Measurements from ENCODE around the gene CCDC87.
A peak's percentile ranks its signal among the peaks of the same experiment; 100 is the strongest.

Gene CCDC87

DNA sequence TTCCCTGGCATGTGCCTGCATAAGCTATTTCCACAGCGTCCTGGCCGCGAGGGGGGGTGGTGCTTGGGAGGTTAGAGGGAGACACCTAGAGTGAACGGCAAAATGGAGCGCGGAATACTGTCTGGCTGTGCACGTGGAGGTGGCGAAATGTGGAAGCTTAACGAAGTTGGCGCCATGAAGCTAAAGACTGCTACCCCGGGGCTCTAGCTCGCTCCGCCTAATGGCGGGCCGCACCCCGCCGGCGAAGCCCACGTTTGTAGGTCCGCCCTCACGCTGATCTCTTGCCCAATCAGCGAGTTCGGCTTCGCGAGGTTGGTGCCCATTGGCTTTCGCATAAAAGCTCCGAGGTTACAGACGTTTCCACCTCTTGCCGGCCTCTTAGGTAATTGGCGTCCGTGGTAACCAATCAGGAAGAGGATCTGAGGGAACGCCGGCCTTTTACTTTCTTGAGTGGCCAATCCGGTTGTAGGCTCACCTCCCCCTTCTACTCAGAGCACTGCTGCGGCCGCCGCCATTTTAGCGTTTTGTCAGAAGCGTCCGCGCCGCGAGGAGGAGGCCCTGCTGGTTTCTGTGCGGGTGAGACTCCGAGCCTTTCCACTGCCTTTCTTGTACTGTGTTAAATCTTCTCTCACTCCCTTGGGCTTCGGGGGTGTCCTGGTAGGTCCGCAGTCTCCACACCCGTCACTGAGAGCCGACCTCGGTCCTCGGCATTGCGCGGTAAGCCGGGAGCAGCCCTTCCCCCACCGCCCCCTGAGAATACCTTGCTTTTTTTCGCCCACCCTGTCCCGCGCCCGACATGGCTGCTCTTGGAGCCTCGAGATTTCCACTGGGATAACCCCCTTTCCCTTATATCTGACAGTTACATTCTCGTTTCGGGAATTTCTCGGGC, 45.6 kb upstream of the CCDC87 start, which contains the start of gene RBM4:
RBM4 (plus strand) TSS at position 527 of the 889 bp plus-strand sequence. CDS start 1,009 bp downstream, outside the sequence.
- TF ChIP-seq RAD21 (IDR thresholded peaks at IDR 0.05; ENCODE audit: low read depth), result no peak
- peak; percentile 79 for TF ChIP-seq TAF1 (IDR thresholded peaks at IDR 0.05; ENCODE audit: low read depth)
- TF ChIP-seq YY1 (IDR thresholded peaks at IDR 0.05; ENCODE audit: low read depth), result peak; percentile 91
- TF ChIP-seq, protein P1, sequence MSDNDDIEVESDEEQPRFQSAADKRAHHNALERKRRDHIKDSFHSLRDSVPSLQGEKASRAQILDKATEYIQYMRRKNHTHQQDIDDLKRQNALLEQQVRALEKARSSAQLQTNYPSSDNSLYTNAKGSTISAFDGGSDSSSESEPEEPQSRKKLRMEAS (IDR thresholded peaks at IDR 0.05), result peak; percentile 96

DNA sequence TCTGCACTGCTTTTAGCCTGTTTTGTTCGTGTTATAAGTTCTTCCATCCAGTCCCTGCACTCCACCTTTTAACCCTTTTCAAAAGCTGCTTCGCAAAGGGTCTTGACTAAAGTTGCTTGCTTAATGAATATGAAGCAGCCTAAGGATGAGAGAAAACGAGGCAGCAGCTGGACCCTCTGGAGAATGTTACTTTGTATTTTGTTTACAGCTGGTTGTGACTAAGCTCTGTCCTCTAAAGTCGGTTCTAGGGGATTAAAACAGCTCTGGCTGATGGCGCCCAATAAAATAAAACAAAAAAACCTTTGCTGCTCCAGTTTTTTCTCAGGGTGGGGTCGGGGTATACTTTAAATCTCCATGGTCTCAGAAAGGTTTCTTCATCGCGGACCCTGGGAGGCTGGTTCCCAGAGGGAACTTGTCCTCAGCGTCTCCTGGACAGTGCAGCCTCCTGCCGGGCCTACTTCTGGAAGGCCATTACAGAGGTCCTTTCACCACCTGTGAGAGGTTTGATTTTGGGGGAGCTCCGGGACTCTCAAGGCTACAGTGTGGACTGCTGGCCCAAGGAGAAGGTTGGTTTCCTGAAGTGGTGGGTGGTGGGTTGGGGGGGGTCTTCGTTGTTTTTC, 44.8 kb upstream of the CCDC87 start:
- 0 out of 2 replicates have a peak, but pooled peaks have one; percentile 3 for TF ChIP-seq TCF12 (IDR thresholded peaks at IDR 0.05; ENCODE audit: low read depth)
- TF ChIP-seq TAF1 (IDR thresholded peaks at IDR 0.05; ENCODE audit: low read depth), result no peak
- TF ChIP-seq FOXM1 (IDR thresholded peaks at IDR 0.05; ENCODE audit: borderline replicate concordance, low read depth), result no peak
- TF ChIP-seq ZBTB7A (IDR thresholded peaks at IDR 0.05; ENCODE audit: low read depth), result 0 out of 2 replicates have a peak, but pooled peaks have one; percentile 62

DNA sequence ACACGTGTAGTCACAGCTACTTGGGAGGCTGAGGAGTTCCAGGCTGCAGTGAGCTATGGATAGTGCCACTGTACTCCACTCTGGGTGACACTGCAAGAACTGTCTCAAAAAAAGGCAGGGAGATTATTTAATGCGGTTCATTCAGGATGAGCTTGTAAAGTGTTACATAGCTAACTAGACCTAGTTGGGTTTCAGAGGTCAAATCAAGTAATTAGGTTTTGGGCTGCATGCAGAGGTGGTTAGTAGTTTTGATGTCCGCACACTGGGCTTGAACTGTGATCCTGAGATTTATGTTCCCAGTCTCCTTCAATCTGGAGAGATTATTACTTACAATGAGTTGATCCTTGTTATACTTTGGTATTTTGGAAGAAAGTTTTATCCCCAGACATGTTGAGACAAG, 43.5 kb upstream of the CCDC87 start:
- TF ChIP-seq CREB1 (IDR thresholded peaks at IDR 0.05; ENCODE audit: low read depth), result no peak
- TF ChIP-seq CEBPB (IDR thresholded peaks at IDR 0.05), result no peak
- TF ChIP-seq RAD21 (IDR thresholded peaks at IDR 0.05; ENCODE audit: low read depth), result no peak
- TF ChIP-seq NFIC (IDR thresholded peaks at IDR 0.05), result no peak
- no peak for TF ChIP-seq EP300 (IDR thresholded peaks at IDR 0.05; ENCODE audit: borderline replicate concordance)
- TF ChIP-seq TAF1 (IDR thresholded peaks at IDR 0.05; ENCODE audit: low read depth), result no peak
- TF ChIP-seq TCF12 (IDR thresholded peaks at IDR 0.05; ENCODE audit: low read depth), result no peak
- TF ChIP-seq, protein P1 (IDR thresholded peaks at IDR 0.05), result no peak
- TF ChIP-seq FOXM1 (IDR thresholded peaks at IDR 0.05; ENCODE audit: borderline replicate concordance, low read depth), result no peak
- no peak for TF ChIP-seq YY1 (IDR thresholded peaks at IDR 0.05; ENCODE audit: low read depth)
- TF ChIP-seq ZBTB7A (IDR thresholded peaks at IDR 0.05; ENCODE audit: low read depth), result no peak

DNA sequence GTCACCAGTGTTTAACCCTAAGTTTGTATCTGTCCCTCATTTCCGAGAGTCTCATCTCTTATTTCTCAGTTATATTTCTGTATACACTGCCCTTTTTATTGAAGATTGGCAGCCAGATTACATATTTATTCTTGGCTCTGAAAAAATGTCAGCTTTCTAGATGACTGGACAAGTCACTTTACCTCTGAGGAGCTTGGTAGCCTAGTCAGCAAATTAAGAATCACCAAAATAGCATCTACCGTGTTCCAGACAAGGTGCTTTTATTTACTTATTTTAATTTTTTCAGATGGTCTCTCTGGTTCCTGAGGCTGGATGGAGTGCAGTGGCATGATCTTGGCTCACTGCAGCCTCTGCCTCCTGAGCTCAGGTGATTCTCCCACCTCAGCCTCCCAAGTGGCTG, 40.1 kb upstream of the CCDC87 start:
- TF ChIP-seq EGR1 (IDR thresholded peaks at IDR 0.05), result no peak
- TF ChIP-seq CREB1 (IDR thresholded peaks at IDR 0.05; ENCODE audit: low read depth), result no peak
- TF ChIP-seq YY1 (IDR thresholded peaks at IDR 0.05; ENCODE audit: low read depth), result no peak
- no peak for TF ChIP-seq NFIC (IDR thresholded peaks at IDR 0.05)
- TF ChIP-seq, protein P2, sequence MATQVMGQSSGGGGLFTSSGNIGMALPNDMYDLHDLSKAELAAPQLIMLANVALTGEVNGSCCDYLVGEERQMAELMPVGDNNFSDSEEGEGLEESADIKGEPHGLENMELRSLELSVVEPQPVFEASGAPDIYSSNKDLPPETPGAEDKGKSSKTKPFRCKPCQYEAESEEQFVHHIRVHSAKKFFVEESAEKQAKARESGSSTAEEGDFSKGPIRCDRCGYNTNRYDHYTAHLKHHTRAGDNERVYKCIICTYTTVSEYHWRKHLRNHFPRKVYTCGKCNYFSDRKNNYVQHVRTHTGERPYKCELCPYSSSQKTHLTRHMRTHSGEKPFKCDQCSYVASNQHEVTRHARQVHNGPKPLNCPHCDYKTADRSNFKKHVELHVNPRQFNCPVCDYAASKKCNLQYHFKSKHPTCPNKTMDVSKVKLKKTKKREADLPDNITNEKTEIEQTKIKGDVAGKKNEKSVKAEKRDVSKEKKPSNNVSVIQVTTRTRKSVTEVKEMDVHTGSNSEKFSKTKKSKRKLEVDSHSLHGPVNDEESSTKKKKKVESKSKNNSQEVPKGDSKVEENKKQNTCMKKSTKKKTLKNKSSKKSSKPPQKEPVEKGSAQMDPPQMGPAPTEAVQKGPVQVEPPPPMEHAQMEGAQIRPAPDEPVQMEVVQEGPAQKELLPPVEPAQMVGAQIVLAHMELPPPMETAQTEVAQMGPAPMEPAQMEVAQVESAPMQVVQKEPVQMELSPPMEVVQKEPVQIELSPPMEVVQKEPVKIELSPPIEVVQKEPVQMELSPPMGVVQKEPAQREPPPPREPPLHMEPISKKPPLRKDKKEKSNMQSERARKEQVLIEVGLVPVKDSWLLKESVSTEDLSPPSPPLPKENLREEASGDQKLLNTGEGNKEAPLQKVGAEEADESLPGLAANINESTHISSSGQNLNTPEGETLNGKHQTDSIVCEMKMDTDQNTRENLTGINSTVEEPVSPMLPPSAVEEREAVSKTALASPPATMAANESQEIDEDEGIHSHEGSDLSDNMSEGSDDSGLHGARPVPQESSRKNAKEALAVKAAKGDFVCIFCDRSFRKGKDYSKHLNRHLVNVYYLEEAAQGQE (IDR thresholded peaks at IDR 0.05; ENCODE audit: low read depth), result no peak
- TF ChIP-seq TAF1 (IDR thresholded peaks at IDR 0.05; ENCODE audit: low read depth), result no peak
- TF ChIP-seq EP300 (IDR thresholded peaks at IDR 0.05; ENCODE audit: borderline replicate concordance), result no peak

DNA sequence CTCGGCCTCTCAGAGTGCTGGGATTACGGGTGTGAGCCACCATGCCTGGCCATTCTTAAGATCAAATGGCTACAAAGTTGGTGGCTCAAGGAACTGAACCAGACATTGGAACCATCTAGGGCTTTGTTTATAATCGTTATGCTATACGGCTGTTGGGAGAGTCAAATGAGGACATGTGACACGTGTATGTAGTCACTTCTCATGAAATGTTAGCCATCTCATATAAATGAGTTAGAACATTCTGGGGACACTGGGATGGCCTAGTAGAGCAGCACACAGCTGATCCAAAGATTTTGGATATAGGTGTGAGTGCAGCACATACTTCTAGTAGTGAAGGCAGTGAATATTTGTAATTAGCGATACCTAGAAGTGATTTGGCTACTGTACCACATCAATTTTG, 39.0 kb upstream of the CCDC87 start:
- TF ChIP-seq, protein P3, sequence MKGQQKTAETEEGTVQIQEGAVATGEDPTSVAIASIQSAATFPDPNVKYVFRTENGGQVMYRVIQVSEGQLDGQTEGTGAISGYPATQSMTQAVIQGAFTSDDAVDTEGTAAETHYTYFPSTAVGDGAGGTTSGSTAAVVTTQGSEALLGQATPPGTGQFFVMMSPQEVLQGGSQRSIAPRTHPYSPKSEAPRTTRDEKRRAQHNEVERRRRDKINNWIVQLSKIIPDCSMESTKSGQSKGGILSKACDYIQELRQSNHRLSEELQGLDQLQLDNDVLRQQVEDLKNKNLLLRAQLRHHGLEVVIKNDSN (IDR thresholded peaks at IDR 0.05), result no peak
- TF ChIP-seq CEBPB (IDR thresholded peaks at IDR 0.05) (no peak), FOXM1 (IDR thresholded peaks at IDR 0.05; ENCODE audit: borderline replicate concordance, low read depth) (no peak), CREB1 (IDR thresholded peaks at IDR 0.05; ENCODE audit: low read depth) (no peak)

DNA sequence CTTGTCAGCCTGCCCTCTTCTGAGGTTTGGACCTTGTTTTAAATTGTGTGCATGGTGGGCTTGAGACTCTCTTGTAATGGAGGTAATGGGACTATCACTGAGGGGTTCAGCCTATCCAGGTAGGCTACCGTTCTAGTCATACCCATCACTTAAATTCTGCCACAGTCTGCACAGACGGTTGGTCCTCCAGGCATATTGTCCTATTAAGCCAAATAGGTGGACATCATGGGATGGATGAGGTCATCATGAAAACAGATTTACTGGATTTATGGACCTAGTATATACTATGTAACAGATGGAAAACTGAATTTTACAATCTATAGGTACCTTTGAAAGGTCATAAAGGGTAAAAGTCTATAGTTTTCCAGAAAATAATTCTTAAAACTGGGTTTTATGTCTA, 36.5 kb upstream of the CCDC87 start:
- TF ChIP-seq TAF1 (IDR thresholded peaks at IDR 0.05; ENCODE audit: low read depth) (no peak), RAD21 (IDR thresholded peaks at IDR 0.05; ENCODE audit: low read depth) (no peak), FOXM1 (IDR thresholded peaks at IDR 0.05; ENCODE audit: borderline replicate concordance, low read depth) (no peak), EP300 (IDR thresholded peaks at IDR 0.05; ENCODE audit: borderline replicate concordance) (no peak), CREB1 (IDR thresholded peaks at IDR 0.05; ENCODE audit: low read depth) (no peak), CEBPB (IDR thresholded peaks at IDR 0.05) (no peak), ZBTB7A (IDR thresholded peaks at IDR 0.05; ENCODE audit: low read depth) (no peak), TCF12 (IDR thresholded peaks at IDR 0.05; ENCODE audit: low read depth) (no peak), YY1 (IDR thresholded peaks at IDR 0.05; ENCODE audit: low read depth) (no peak), NFIC (IDR thresholded peaks at IDR 0.05) (no peak), TEAD4 (IDR thresholded peaks at IDR 0.05) (no peak), EGR1 (IDR thresholded peaks at IDR 0.05) (no peak)
- TF ChIP-seq, protein P1 (IDR thresholded peaks at IDR 0.05), result no peak
- TF ChIP-seq, protein P3 (IDR thresholded peaks at IDR 0.05), result no peak
- TF ChIP-seq, protein P2 (IDR thresholded peaks at IDR 0.05; ENCODE audit: low read depth), result no peak

All from Ishikawa (cell line).